Measurements from ENCODE around the gene RIN3.

Gene RIN3

GRCh38 chr14:92651758-92652406 is 138.3 kb downstream of the RIN3 start:
- peak; percentile 45 for DNase-seq

- no peak for DNase-seq
Measured at GRCh38 chr14:92652413-92653151, 139.0 kb downstream of the RIN3 start.

- DNase-seq = peak; percentile 33
Measured at GRCh38 chr14:92653162-92653651, 139.6 kb downstream of the RIN3 start.

GRCh38 chr14:92654239-92654901 is 140.8 kb downstream of the RIN3 start:
- no peak for DNase-seq

- DNase-seq = no peak
Measured at GRCh38 chr14:92655419-92656201, 142.0 kb downstream of the RIN3 start.

GRCh38 chr14:92656306-92657081 is 142.9 kb downstream of the RIN3 start:
- no peak for DNase-seq

GRCh38 chr14:92657457-92658142 is 144.0 kb downstream of the RIN3 start:
- no peak for DNase-seq

GRCh38 chr14:92658160-92658559 is 144.6 kb downstream of the RIN3 start:
- no peak for DNase-seq

GRCh38 chr14:92658684-92659083 is 145.1 kb downstream of the RIN3 start:
- no peak for DNase-seq

- no peak for DNase-seq
Measured at GRCh38 chr14:92659765-92660561, 146.4 kb downstream of the RIN3 start.

GRCh38 chr14:92660571-92660970 is 147.0 kb downstream of the RIN3 start:
- no peak for DNase-seq

GRCh38 chr14:92663049-92663448 is 149.5 kb downstream of the RIN3 start:
- DNase-seq = no peak

GRCh38 chr14:92665661-92666110 is 152.1 kb downstream of the RIN3 start:
- no peak for DNase-seq

- DNase-seq = no peak
Measured at GRCh38 chr14:92666251-92666650, 152.7 kb downstream of the RIN3 start.

- no peak for DNase-seq
Measured at GRCh38 chr14:92668276-92668973, 154.8 kb downstream of the RIN3 start.

GRCh38 chr14:92670160-92670559 is 156.6 kb downstream of the RIN3 start:
- DNase-seq = no peak

- DNase-seq = peak; percentile 42
Measured at GRCh38 chr14:92670643-92671366, 157.2 kb downstream of the RIN3 start.

GRCh38 chr14:92673601-92674150 is 160.1 kb downstream of the RIN3 start:
- no peak for DNase-seq

GRCh38 chr14:92675421-92675820 is 161.8 kb downstream of the RIN3 start:
- DNase-seq = no peak
